ENCODE measurements around the gene BDNF. TPM values are rescaled to one million over a fixed set of nuclear protein-coding genes. Genes with fewer than 3 reads are reported as not detected.
A peak's percentile ranks its signal among the peaks of the same experiment; 100 is the strongest.
"Not testable (repeated sequence)": the region's sequence is repeated elsewhere in the genome, so short reads cannot be mapped to it uniquely, and the experiment has no call there.

Gene BDNF
- total RNA-seq, result under 1 TPM in 2 of 4 donors, not detected in 2; 0.14 to 0.64 TPM

DNA sequence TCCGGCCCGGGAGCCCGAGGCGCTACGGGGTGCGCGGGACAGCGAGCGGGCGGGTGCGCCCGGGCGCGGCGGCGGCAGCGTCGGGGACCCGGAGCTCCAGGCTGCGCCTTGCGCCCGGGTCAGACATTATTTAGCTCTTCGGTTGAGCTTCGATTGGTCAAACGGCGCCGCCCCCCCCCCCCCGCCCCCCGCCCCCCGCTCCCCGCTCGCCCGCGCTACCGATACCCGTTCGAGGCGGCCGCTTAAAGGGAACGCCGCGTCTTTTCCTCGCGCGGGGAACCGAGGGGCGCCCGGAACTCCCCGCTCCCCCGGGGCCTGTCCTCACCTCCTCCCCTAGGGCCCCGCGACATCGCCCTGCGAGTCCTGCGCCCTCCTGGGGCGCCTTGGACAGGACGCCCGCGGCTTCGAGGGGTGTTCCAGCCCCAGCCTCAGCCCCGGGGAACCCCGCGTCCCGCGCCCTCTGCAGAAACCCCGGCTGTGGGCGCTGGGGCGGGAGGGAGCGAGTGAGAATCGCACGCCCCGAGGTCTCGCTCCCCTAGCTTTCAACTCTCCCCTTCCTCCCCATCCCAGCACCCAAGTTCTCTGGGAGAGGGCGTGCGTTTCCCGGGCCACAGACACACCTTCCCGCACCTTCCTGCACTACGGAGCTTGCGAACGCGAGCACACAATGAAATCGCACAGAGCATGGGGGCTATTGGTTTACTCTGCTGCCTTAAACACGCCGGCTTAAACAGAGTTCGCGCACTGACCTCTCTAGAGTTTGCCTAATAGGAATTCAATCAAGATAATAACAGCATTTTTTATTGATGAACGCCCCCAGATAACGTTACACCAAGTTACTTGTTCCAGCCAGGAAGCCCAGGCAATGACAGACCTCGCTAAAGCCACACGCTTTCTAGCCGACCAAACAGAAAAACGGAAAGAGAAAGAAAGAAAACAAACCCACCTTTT lies at the start of gene BDNF:
BDNF (minus strand) TSS at position 105 of the 951 bp plus-strand sequence. CDS start 41,891 bp downstream, outside the sequence.
- in situ Hi-C loops (cut with MboI; ENCODE audit: low pct_ligation_motif_present in 1 of 4, low pct_unique_long_range_greater_than_20kb in 1 of 4, low sequenced_read_pairs in 3 of 4) (loop anchor here in 3 of 4 donors (25.0 kb wide), 3 partner anchors 88 to 987 kb away; no protein-coding TSS in a partner anchor), intact Hi-C loops (cut with DNase I; ENCODE audit: low total_unique reads) (no loop called here)
- peaks cover 12 to 30% (median 27%) of the 10 kb centered on the region in 4 donors for H3K4me1 ChIP-seq
- TF ChIP-seq, protein P1, sequence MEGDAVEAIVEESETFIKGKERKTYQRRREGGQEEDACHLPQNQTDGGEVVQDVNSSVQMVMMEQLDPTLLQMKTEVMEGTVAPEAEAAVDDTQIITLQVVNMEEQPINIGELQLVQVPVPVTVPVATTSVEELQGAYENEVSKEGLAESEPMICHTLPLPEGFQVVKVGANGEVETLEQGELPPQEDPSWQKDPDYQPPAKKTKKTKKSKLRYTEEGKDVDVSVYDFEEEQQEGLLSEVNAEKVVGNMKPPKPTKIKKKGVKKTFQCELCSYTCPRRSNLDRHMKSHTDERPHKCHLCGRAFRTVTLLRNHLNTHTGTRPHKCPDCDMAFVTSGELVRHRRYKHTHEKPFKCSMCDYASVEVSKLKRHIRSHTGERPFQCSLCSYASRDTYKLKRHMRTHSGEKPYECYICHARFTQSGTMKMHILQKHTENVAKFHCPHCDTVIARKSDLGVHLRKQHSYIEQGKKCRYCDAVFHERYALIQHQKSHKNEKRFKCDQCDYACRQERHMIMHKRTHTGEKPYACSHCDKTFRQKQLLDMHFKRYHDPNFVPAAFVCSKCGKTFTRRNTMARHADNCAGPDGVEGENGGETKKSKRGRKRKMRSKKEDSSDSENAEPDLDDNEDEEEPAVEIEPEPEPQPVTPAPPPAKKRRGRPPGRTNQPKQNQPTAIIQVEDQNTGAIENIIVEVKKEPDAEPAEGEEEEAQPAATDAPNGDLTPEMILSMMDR (IDR thresholded peaks at IDR 0.05), result no peak
- TF ChIP-seq POLR2AphosphoS5 (IDR thresholded peaks at IDR 0.05) (no peak), EP300 (IDR thresholded peaks at IDR 0.05; ENCODE audit: low read depth) (no peak), POLR2A (IDR thresholded peaks at IDR 0.05) (no peak)
- H3K36me3 ChIP-seq, result no peaks in the 10 kb centered on the region
- H3K9me3 ChIP-seq, result no peaks in the 10 kb centered on the region
- peak; percentile 9 for DNase-seq
- no peak within 1 kb of the TSS for H3K27ac ChIP-seq
- H3K4me3 ChIP-seq, result peak within 1 kb of the TSS; percentile 39 to 64 (median 46)
- H3K27me3 ChIP-seq, result peaks cover 86% of the 10 kb centered on the region
- WGBS, 2 donors (ENCODE audit: low coverage in 1 of 2), result 0 to 2% methylated on average over 4 to 44 of the region's 92 CpGs

DNA sequence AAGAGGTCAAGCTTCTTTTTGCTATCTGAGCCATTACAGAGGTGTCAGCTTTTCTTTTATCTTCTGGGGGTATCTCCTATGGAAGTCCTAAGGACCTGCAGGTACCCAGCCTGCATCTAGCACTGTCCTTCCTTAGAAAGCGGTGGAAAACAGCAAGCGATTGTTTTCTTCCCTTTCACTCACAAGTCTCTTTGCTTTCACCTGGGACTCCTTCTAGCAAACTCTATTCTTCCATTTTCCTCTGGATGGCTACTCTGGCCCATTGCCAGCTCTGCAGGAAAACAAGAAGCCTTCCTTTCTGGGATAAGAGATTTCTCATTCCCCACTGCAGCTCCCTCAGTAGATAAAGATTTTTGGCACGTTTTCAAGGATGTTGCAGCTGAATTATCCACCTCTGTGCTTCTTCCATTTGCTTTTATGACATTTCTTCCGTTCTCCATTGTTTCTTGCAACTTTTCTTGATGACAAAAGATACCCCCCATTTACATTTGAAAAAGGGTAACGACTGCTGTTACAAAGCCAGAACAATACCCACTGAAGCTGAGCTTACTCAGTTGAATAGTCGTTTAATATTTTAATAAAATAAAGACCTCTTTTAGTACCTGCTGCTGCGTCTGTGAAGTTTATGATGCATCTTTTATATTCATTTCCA lies 40.2 kb upstream of the BDNF start:
- Histone ChIP-seq H3K4me1 (no peaks in the 10 kb centered on the region), H3K4me3 (no peak overlapping the region), H3K27ac (no peak overlapping the region), H3K36me3 (no peaks in the 10 kb centered on the region), H3K9me3 (no peaks in the 10 kb centered on the region), H3K27me3 (peaks cover 6% of the 10 kb centered on the region)
- 55 to 62% methylated on average over 7 of the region's 7 CpGs for WGBS, 2 donors (ENCODE audit: low coverage in 1 of 2)
- in situ Hi-C loops (cut with MboI; ENCODE audit: low pct_ligation_motif_present in 1 of 4, low pct_unique_long_range_greater_than_20kb in 1 of 4, low sequenced_read_pairs in 3 of 4) (no loop called here), intact Hi-C loops (cut with DNase I; ENCODE audit: low total_unique reads) (no loop called here)
- TF ChIP-seq POLR2AphosphoS5 (IDR thresholded peaks at IDR 0.05) (no peak), POLR2A (IDR thresholded peaks at IDR 0.05) (no peak)
- DNase-seq, result no peak

DNA sequence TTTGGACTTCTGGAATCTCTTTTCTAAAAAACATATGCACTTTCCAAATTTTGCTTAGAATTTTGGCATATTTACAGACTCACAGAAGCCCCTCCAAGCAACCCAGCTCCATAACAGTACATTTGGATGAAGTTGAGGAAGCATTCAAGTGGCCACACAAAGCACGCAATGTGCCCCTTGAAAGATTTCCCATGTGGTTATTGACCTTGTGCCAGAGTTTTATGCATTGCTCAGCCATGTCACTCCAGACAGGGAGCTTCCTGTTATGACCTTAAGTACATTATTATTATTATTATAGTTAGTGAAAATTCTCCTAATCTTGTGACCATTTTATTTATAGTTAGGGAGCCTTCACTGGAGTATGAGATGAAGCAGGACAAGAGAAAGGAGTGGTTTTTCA lies 35.0 kb upstream of the BDNF start:
- no peaks in the 10 kb centered on the region for H3K9me3 ChIP-seq
- WGBS, 2 donors (ENCODE audit: low coverage in 1 of 2), result 59 to 78% methylated on average over 1 of the region's 1 CpG
- H3K4me3 ChIP-seq, result no peak overlapping the region
- peaks cover under 1% of the 10 kb centered on the region for H3K27me3 ChIP-seq
- H3K27ac ChIP-seq, result no peak overlapping the region
- H3K36me3 ChIP-seq, result no peaks in the 10 kb centered on the region
- TF ChIP-seq POLR2A (IDR thresholded peaks at IDR 0.05) (no peak), POLR2AphosphoS5 (IDR thresholded peaks at IDR 0.05) (no peak)
- no peaks in the 10 kb centered on the region for H3K4me1 ChIP-seq
- intact Hi-C loops (cut with DNase I; ENCODE audit: low total_unique reads) (no loop called here), in situ Hi-C loops (cut with MboI; ENCODE audit: low pct_ligation_motif_present in 1 of 4, low pct_unique_long_range_greater_than_20kb in 1 of 4, low sequenced_read_pairs in 3 of 4) (no loop called here)
- no peak for DNase-seq

DNA sequence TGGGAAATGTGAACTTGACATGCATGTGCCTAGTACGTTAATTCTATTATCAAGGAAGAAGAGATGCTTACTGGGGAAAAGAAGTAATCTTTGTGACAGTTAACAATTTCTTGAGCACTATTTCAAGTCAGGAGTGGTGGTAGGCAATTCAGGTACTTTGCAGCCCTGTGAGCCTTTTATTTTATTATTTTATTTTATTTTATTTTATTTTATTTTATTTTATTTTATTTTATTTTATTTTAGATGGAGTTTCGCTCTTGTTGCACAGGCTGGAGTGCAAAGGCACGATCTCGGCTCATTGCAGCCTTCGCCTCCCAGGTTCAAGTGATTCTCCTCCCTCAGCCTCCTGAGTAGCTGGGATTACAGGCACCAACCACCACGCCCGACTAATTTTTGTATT lies 31.5 kb upstream of the BDNF start:
- in situ Hi-C loops (cut with MboI; ENCODE audit: low pct_ligation_motif_present in 1 of 4, low pct_unique_long_range_greater_than_20kb in 1 of 4, low sequenced_read_pairs in 3 of 4); H3K27me3 ChIP-seq; H3K36me3 ChIP-seq; H3K4me1 ChIP-seq; DNase-seq; H3K9me3 ChIP-seq; H3K4me3 ChIP-seq; intact Hi-C loops (cut with DNase I; ENCODE audit: low total_unique reads); H3K27ac ChIP-seq: not testable (repeated sequence)
- WGBS, 2 donors (ENCODE audit: low coverage in 1 of 2), result 88 to 90% methylated on average over 7 of the region's 7 CpGs

DNA sequence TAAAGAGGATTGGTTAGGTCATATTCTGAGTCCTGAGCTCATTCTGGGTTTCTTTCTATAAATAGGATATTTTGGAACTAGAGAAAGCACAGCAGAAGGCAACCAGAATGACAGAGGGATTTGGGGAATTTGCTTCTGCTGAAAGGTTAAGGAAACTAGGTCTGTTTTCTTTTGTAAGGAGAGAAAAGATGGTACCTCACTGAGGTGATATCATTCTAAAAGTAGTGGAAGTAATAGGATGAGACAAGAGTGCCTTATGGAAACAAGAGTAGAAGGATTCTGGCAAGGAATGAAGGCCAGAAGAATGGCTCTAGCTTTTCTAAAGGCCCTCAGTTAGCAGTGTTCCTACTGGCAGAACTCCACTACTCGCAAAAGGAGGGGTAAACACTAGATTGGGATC lies 26.7 kb upstream of the BDNF start:
- DNase-seq, result no peak
- Histone ChIP-seq H3K36me3 (no peaks in the 10 kb centered on the region), H3K9me3 (no peaks in the 10 kb centered on the region), H3K27ac (no peak overlapping the region), H3K4me1 (peaks cover 4 to 10% (median 7%) of the 10 kb centered on the region in 4 donors), H3K27me3 (peaks cover 40% of the 10 kb centered on the region), H3K4me3 (no peak overlapping the region)
- intact Hi-C loops (cut with DNase I; ENCODE audit: low total_unique reads) (loop anchor here (1.0 kb wide), 1 partner anchor 17 kb away; no protein-coding TSS in a partner anchor), in situ Hi-C loops (cut with MboI; ENCODE audit: low pct_ligation_motif_present in 1 of 4, low pct_unique_long_range_greater_than_20kb in 1 of 4, low sequenced_read_pairs in 3 of 4) (no loop called here)
- WGBS, 2 donors (ENCODE audit: low coverage in 1 of 2), result 60 to 66% methylated on average over 1 of the region's 1 CpG
- TF ChIP-seq EP300 (IDR thresholded peaks at IDR 0.05; ENCODE audit: low read depth) (no peak), POLR2AphosphoS5 (IDR thresholded peaks at IDR 0.05) (no peak), POLR2A (IDR thresholded peaks at IDR 0.05) (no peak)
- TF ChIP-seq, protein P1 (IDR thresholded peaks at IDR 0.05), result no peak
